Lower leg skin (tissue), 3 donors: ENCODE measurements around the gene SLBP.

ENCODE experiments used
- POLR2A ChIP-seq, 2 donors: fragments of 450-650 bp; IDR thresholded peaks; one replicate each; pipeline ENCODE4 v1.6.1; 2016 to 2017; ENCODE audit warnings: antibody characterized with exemption in 2 of 2, mild to moderate bottlenecking in 1 of 2, moderate library complexity in 1 of 2
- TF ChIP-seq, protein P1 (sequence below), 3 donors: fragments of 450-650 bp; IDR thresholded peaks; one replicate each; pipeline ENCODE4 v1.5.1; 2016; ENCODE audit warnings: antibody characterized with exemption in 3 of 3, mild to moderate bottlenecking in 3 of 3, moderate library complexity in 2 of 3

DNA sequence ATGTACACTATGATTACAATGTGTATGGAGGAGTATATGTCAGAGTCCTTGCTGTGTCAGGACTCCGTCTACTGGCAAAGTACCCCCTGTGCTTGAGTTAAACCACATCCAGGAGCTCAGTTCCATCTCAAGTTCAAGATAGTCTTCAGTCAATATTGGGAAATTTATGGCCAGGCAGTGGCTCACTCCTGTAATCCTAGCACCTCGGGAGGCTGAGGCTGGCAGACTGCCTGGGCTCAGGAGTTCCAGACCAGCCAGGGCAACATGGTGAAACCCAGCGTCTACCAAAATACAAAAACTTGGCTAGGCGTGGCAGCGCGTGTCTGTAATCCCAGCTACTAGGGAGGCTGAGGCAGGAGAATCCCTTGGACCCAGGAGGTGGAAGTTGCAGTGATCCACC, 5.8 kb downstream of the SLBP start:
- TF ChIP-seq, protein P1, sequence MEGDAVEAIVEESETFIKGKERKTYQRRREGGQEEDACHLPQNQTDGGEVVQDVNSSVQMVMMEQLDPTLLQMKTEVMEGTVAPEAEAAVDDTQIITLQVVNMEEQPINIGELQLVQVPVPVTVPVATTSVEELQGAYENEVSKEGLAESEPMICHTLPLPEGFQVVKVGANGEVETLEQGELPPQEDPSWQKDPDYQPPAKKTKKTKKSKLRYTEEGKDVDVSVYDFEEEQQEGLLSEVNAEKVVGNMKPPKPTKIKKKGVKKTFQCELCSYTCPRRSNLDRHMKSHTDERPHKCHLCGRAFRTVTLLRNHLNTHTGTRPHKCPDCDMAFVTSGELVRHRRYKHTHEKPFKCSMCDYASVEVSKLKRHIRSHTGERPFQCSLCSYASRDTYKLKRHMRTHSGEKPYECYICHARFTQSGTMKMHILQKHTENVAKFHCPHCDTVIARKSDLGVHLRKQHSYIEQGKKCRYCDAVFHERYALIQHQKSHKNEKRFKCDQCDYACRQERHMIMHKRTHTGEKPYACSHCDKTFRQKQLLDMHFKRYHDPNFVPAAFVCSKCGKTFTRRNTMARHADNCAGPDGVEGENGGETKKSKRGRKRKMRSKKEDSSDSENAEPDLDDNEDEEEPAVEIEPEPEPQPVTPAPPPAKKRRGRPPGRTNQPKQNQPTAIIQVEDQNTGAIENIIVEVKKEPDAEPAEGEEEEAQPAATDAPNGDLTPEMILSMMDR (IDR thresholded peaks at IDR 0.05), result no peak
- no peak for TF ChIP-seq POLR2A (IDR thresholded peaks at IDR 0.05)
